Right forelimb (tissue), 1 donor: ENCODE measurements around the gene SLC4A5.
"Not testable (repeated sequence)": the region's sequence is repeated elsewhere in the genome, so short reads cannot be mapped to it uniquely, and the experiment has no call there.

Experiments used
- DNase-seq: peaks from one replicate; pipeline ENCODE4 v3.0.0-alpha.2; 2018

SLC4A5 gene

GRCh38 chr2:74262681-74263080 lies 80.5 kb downstream of the SLC4A5 start:
- no peak for DNase-seq

GRCh38 chr2:74261204-74261864 lies 81.9 kb downstream of the SLC4A5 start:
- peak; percentile 18 for DNase-seq

DNA sequence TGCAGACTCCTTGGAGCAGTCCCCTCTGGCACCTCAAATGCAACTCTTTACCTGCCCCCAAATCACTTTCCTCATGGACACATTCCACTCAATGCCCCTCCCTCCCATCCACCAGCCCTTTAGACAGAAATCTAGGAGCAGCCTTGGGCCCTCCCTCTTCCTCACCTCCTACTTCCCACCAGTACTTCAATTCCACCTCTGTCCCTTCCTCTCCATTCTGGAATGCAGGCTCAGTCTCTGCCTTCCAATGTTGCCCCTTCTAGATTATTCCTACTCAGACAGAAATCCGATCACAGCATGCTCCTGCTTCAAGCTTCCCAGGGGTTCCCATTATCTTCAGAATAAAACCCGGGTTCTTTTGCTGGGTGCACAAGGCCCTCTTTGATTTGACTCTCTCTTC lies 82.7 kb downstream of the SLC4A5 start:
- DNase-seq = no peak

DNA sequence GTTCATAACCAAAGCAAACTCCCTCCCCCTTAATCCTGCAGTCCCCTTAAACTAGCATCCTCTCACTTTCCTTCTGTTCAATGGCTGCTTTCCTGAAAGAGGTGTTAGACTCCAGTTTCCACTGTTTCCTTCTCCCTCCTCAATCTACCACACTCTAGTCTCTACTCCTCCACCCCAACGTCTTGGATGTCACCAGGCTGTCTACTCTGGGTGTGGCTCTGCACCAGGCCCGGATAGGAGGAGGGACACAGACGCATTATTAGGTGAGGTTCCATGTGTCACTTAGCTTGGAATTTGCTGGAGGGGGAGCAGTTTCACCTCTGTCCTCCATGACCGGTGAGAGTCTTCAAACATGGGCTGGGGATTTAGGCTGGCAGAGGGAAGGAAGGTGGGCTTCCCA lies 83.5 kb downstream of the SLC4A5 start:
- DNase-seq = no peak

GRCh38 chr2:74259191-74259590 lies 84.0 kb downstream of the SLC4A5 start:
- no peak for DNase-seq

GRCh38 chr2:74255660-74256213 lies 87.5 kb downstream of the SLC4A5 start:
- peak; percentile 19 for DNase-seq

- no peak for DNase-seq
Measured at GRCh38 chr2:74253971-74254310, 89.3 kb downstream of the SLC4A5 start.

DNA sequence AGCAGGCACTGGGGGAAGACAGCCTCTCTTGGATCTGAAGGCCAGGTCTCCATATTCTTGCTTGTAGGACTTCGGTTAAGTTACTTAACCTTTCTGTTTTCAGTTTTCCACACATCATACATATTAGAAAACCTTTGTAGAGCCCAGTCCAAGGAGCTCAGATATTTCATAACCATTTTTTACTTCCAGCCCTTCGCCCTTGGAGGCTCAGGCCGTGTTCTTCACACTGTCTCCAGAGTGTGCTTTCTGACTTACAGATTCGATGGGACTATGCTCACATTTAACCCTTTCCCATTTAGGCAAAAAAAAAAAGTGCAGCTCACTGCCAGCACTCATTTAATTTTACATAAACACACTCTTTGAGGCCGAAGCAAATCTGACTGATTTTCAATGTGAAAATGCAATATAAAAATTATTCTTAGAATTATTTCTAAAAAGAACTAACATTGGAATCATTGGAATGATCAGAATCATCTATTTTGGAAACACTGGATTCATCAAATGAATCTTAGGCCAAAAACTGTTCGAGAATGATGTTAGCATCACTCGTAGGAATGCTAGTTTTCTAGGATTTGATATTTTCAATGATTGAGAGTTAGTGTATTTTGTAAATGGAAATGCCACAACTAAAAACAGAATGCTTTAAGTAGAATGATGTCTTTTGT lies 89.8 kb downstream of the SLC4A5 start:
- DNase-seq = no peak

GRCh38 chr2:74252862-74253261 lies 90.4 kb downstream of the SLC4A5 start:
- DNase-seq = no peak

DNA sequence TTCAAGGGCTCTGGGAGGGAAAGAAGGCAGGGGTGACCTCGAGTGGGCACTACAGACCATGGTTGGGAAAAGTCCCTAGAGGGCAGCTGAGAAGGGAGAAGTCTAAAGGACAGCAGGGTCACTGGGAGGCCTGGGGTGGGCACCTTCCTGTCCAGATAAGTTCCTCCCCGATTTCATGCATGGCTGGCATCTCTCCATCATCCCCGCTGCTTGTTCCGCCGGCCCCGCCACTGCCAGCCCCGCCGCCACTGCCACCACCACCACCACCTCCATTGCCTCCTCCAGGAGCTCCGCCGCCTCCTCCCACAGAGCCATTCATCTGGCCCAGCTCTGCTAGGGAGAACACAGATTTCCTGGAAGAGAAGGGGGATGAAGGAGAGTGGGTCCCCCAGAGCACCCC lies 91.2 kb downstream of the SLC4A5 start:
- no peak for DNase-seq

DNA sequence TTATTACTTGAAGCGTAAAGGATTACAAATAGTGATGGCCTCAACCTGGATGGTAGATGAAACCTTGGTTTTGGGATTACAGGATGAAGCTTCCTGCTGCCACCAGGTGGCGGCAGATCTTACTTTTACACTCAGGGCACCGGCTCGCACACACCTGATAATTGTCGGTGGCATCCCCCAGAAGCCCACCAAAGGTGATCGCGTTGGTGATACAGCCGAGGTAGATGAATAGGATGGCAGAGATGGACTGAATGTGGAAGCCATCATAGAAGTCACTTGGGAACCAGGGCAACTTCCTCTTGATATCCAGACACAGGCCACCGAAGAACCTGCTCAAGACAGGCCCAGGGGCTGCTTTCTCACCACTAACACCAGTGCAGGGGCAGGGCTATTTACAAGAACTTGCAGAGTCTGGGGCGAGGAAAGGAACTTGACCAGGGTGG lies 93.0 kb downstream of the SLC4A5 start:
- peak; percentile 59 for DNase-seq

DNA sequence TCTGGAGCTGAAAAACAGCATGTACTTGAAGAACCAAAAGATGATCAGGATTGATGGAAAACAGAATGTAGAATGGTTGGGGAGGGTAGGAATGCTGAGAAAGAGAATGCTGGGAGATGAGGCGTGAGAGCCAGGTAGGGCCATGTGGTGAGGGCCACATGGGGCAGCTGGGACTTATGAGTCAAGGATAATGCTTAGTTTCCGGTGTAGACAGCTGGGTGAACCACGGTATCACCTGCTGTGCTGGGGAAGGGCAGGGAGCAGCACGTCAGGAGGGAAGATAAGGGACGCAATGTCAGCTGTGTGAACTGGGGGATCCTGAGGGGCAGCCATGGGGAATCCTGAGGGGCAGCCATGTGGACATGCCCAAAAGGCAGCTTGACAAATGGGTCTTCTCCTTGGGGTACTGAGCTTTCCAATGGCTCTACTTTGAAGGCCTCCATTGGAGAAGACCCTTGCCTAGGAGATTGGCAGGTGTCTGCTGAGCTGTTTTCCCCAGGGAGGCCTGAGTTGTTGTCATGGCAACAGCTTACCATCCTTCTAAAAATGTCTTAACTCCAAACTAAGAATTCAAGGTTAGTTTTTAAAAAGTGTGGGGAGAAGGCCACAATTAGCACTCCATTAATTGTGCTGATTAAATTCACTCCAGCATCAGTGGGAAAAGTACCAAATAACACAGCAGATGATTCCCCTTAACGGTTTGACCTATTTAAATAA lies 93.7 kb downstream of the SLC4A5 start:
- no peak for DNase-seq

DNA sequence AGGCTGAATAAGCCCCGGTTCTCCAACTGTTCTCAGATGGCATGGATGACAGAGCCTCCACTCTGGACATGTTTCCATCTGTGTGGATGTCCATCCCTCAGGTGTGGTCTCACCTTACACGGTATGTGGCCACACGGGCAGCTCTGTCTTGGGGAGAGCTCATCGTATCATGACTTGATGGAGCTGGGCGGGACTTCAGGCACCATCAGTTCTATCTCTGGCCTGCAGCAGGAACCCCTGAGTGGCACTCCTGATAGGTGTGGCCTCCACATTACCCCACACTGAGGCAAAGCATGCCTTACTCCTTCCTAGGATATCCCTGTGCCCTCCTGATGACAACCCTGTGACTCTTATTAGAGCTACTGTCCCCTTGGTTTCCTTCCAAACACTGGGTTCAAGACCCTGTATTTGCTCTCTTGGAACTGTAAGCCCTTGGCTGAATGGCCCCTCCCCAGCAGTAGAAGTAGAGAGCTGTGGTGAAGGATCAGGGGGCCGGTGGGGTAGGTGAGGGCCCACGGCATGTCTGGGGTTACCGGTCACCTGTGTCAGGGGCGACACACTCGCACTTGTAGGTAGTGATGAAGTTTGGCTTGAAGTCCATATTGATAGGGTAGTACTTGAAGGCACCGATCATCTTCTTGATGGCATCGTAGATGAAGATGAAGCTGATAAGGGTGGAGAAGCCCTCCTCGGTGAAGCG lies 96.6 kb downstream of the SLC4A5 start:
- DNase-seq = no peak

GRCh38 chr2:74244286-74244685 lies 98.9 kb downstream of the SLC4A5 start:
- DNase-seq = no peak

DNA sequence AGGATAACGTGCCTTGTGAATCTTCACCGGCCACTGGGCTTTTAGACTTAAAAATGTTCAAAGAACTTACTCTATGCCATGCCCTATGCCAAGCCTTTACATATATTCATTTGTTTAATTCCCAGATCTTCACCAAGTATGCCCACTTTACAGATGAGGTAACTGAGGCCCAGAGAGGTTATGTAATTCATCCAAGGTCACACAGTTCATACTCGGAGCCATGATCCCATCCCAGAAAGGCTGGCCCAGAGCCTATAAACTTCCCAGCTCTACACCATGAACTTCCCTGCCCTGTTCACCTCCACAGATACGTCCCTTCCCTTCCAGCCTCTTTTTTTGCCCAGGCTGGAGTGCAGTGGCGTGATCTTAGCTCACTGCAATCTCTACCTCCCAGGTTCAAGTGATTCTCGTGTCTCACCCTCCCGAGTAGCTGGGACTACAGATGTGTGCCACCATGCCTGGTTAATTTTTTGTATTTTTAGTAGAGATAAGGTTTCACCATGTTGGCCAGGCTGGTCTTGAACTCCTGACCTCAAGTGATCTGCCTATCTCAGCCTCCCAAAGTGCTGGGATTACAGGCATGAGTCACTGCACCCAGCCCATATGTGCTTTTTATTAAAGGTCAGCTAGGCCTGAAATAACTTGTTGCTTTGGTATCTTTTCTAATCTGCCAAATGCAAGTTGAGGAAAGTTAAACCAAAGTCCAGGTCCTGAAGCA lies 100.7 kb downstream of the SLC4A5 start:
- no peak for DNase-seq

- DNase-seq = no peak
Measured at GRCh38 chr2:74239346-74239745, 103.9 kb downstream of the SLC4A5 start.

- DNase-seq = no peak
Measured at GRCh38 chr2:74238879-74239278, 104.3 kb downstream of the SLC4A5 start.

GRCh38 chr2:74235041-74235440 lies 108.2 kb downstream of the SLC4A5 start:
- DNase-seq = no peak

DNA sequence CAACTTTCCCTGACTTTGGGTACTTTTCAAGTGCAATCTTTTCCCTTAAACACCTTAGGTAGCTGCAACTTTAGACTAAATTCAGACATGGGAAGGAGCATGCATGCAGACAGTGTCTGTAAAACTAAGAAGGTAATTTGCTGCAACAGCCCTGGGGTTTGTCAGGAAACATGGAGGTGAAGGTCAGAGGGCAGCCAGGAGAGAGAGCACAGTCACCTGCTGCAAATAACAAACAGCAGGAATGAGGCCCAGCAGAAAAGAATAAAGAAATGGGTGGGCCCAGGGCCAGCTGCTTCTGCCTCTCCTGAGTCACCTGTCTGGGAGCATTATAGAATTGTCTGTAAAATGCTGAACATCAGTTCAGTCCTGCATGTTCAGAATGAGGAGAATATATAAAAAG lies 109.6 kb downstream of the SLC4A5 start:
- no peak for DNase-seq

DNA sequence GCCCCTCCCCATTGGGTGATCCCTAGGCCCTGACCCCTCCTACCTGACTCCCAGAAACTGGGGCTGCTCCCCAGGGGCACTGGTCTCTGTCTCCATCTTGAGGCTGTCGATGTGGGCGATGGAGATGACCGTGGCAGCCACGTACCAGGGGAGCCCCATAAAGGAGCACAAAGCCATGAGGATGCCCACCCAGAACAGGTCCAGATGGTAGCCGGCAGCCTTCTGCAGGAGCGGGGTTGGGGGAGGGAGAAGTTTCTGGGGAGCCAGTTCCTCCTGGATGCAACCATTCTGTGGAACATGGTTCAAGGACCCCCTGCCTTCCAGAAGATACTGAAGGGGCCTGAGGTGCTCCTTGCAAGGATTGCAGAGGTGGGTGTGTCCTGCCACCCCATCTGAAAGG lies 110.8 kb downstream of the SLC4A5 start:
- DNase-seq = no peak

GRCh38 chr2:74229865-74230264 lies 113.4 kb downstream of the SLC4A5 start:
- not testable (repeated sequence) for DNase-seq

DNA sequence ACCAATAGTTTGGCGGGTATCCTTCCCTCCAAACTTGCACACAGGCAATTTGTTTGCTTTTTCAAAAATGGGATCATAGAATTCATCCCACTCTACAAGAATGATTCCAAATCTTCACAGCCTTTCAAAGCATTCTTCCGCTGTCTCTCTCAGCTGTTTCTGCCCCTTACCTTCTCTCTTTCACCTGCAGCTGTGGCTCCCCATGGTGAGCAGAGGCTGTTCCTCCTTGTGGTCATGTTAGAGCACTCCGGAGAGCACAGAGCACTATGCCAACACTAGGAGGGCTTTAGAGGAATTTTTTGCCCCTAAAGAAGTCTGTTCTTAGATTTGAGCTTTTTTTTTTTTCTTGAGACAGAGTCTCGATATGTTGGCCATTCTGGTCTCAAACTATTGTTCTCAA lies 114.4 kb downstream of the SLC4A5 start:
- no peak for DNase-seq

DNA sequence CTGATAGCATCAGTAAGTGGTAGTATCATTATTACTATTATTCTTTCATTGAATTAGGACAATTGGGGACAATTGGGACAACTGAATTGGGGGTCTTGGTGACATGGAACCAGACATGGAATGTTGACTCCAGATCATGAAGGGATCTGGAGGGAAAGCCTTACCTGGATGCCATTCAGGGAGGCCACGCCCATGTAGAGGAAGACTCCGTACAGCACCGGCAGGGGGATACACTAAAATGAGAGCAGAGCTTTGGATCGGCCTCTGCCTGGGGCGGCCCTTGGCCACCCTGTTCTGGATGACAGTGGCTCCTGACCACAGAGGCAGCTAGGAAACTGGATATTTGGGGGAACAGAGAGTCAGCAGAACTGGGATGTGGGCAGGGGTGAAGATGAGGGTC lies 115.6 kb downstream of the SLC4A5 start:
- no peak for DNase-seq
